Non-pigmented ciliary epithelial cell (primary cell): ENCODE data around the gene PPP1R14B.

ENCODE experiments used
- DNase-seq: peaks from one replicate; pipeline ENCODE4 v3.0.0-alpha.2; 2010; ENCODE audit warnings: low read depth

PPP1R14B gene

GRCh38 chr11:64230171-64230984, 16.4 kb downstream of the PPP1R14B start, which contains the start of gene DNAJC4:
Gene DNAJC4 (plus strand): TSS chr11:64230548. CDS start chr11:64230855, 307 bp downstream.
- DNase-seq = peak; percentile 30

GRCh38 chr11:64229744-64230170, 17.0 kb downstream of the PPP1R14B start:
- no peak for DNase-seq

- DNase-seq = no peak
Observed at GRCh38 chr11:64229090-64229743, 17.5 kb downstream of the PPP1R14B start.

- no peak for DNase-seq
Observed at GRCh38 chr11:64227405-64227956, 19.3 kb downstream of the PPP1R14B start.

GRCh38 chr11:64226507-64227051, 20.2 kb downstream of the PPP1R14B start:
- DNase-seq = no peak

- DNase-seq = no peak
Observed at GRCh38 chr11:64225608-64226506, 20.9 kb downstream of the PPP1R14B start, which contains the start of the genes NUDT22 and TRPT1. Gene NUDT22 (plus strand): TSS chr11:64226274. CDS start chr11:64226653, 379 bp downstream. Gene TRPT1 (minus strand): TSS chr11:64226186. CDS start chr11:64225860, 326 bp downstream.

GRCh38 chr11:64224891-64225607, 21.7 kb downstream of the PPP1R14B start:
- DNase-seq = no peak

- no peak for DNase-seq
Observed at GRCh38 chr11:64224151-64224890, 22.4 kb downstream of the PPP1R14B start.

GRCh38 chr11:64223001-64223651, 23.6 kb downstream of the PPP1R14B start:
- no peak for DNase-seq

GRCh38 chr11:64222651-64223000, 24.1 kb downstream of the PPP1R14B start:
- DNase-seq = no peak

- no peak for DNase-seq
Observed at GRCh38 chr11:64220798-64221197, 25.9 kb downstream of the PPP1R14B start.

GRCh38 chr11:64220271-64220670, 26.5 kb downstream of the PPP1R14B start:
- no peak for DNase-seq

GRCh38 chr11:64219755-64220154, 27.0 kb downstream of the PPP1R14B start:
- no peak for DNase-seq

GRCh38 chr11:64219354-64219684, 27.4 kb downstream of the PPP1R14B start:
- DNase-seq = no peak

GRCh38 chr11:64218628-64219353, 28.0 kb downstream of the PPP1R14B start:
- DNase-seq = no peak

GRCh38 chr11:64216879-64217278, 29.9 kb downstream of the PPP1R14B start:
- no peak for DNase-seq

- DNase-seq = no peak
Observed at GRCh38 chr11:64211181-64211872, 35.4 kb downstream of the PPP1R14B start.

- DNase-seq = no peak
Observed at GRCh38 chr11:64210301-64211020, 36.3 kb downstream of the PPP1R14B start.
